AG04449 (cell line): ENCODE measurements around the gene RNU2-63P.

Experiments used
- CTCF ChIA-PET: fragments of 350-600 bp; formaldehyde crosslinking; extraction: SDS; loops from one replicate; lab custom pipeline; 2021; ENCODE audit warnings: antibody characterized with exemption; lab: Yijun Ruan, JAX
- POLR2A ChIA-PET: fragments of 400-600, 350-600 bp; formaldehyde crosslinking; extraction: SDS; loops from one replicate; lab custom pipeline; 2020; ENCODE audit warnings: antibody characterized with exemption, inconsistent platforms; lab: Yijun Ruan, JAX
- DNase-seq: peaks from one replicate; pipeline ENCODE4 v3.0.0-alpha.2; 2010; ENCODE audit warnings: low read depth, low spot score
- H3K4me3 ChIP-seq: 2 replicates; pipeline ENCODE4 v1.5.1; 2011; ENCODE audit warnings: low read depth, mild to moderate bottlenecking, control low read depth, low read length
- CTCF ChIP-seq: IDR thresholded peaks from one replicate; pipeline ENCODE4 v1.5.1; 2011; ENCODE audit warnings: mild to moderate bottlenecking, moderate library complexity, low read length, control low read depth, inconsistent platforms; ENCODE audit not compliant: insufficient read depth; ENCODE audit errors: missing control alignments

Gene RNU2-63P

DNA sequence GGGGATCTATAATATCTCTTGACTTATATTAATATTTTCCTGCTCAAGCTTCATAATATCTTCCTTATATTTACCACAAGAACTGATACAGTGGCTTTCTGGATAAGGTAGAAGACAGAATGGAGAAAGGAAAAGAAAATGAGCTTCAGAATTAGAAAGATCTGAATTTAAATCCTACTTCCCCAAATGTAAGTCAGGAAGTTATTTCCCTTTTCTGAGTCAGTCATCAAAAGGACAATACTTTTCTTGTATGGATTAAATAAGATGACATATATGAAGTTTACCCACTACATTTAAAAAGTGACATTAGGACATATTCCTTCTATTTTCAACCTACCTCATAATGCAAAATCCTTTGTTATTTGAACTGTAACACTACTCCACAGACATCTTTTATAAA, 20.3 kb upstream of the RNU2-63P start:
- no peak overlapping the region for H3K4me3 ChIP-seq
- TF ChIP-seq CTCF = no peak
- ChIA-PET CTCF (interaction anchor here (1.2 to 3.2 kb wide), 3 partner anchors 15 to 155 kb away, joined by 3 to 12 read pairs (median 5); no protein-coding TSS in a partner anchor), POLR2A (no interaction called here)
- DNase-seq = no peak

DNA sequence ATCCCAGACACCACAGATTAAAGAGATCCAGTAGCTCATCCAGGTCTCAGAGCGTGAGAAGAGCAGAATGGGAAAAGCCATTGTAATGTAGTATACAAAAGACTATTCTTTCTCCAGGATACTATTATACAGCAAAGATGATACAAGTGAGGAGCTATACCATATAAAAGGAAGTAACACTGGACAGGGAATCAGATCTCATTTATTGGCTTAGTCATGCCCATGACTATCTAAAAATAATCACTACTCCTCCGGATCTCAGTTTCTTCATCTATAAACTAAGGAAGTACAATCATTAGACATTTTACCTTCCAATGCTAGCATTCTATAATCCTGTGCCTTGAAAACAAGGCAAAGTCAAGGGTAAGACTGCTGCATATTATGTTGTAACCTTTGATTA, 19.8 kb upstream of the RNU2-63P start:
- TF ChIP-seq CTCF = no peak
- ChIA-PET CTCF (interaction anchor here (1.2 to 3.2 kb wide), 3 partner anchors 15 to 155 kb away, joined by 3 to 12 read pairs (median 5); no protein-coding TSS in a partner anchor), POLR2A (no interaction called here)
- DNase-seq = no peak
- H3K4me3 ChIP-seq = no peak overlapping the region

DNA sequence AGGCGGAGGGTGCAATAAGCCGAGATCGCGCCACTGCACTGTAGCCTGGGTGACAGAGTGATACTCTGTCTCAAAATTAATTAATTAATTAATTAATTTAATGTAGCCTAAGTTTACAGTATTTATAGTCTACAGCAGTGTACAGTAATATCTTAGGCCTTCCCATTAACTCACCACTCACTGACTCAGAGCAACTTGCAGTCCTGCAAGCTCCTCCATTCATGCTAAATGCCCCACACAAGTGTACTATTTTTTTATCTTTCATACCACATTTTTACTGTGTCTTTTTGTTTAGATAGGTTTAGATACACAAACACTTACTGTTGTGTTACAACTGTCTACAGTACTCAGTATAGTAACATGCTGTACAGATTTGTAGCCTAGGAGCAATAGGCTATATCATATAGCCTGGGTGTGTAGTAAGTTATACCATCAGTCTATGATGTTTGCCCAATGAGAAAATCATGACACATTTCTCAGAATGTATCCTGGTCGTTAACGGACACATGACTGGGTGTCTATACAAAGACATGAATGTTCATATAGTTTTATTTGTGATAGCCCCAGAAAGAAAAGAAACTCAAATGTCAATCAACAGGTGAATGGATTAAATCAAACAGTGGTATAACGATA, 15.8 kb upstream of the RNU2-63P start:
- DNase-seq = no peak
- no peak for TF ChIP-seq CTCF
- ChIA-PET POLR2A (no interaction called here), CTCF (interaction anchor here (0.9 kb wide), 1 partner anchor 28 kb away, joined by 4 read pairs; no protein-coding TSS in a partner anchor)
- H3K4me3 ChIP-seq = no peak overlapping the region

- ChIA-PET CTCF (no interaction called here), POLR2A (no interaction called here)
Observed at GRCh38 chr2:88028931-88029330, 12.6 kb upstream of the RNU2-63P start.

DNA sequence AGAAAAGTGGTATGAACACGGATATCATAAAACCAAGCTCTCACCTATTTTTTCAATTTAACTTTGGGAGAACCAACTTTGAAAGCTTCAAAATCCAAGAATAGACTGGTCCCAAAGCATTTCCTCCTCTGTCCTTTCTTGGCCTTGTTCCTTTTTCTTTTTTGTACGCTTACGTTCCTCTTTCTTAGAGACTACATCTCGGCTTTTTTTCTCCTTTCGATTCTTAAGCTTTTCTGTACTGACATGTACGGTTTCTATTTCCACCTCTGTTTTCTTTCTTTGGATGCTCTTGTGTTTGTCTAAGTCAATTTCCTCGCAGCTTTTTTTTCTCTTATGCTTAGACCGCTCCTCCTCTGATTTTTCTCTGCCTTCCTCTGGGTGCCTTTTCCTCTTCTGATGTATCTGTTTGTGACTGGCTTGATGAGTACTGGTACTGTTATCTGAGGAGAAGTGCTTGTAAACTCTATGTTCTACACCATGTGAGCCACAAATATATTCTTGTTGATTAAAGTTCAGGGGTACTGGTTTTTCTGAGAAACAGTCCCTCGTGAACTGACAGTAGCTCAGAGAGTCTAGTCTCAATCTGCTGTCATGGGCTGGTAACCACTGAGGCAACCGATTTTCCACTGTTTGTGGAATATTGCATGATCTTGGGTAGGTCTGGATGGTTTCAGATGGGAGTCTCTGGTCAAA, 11.5 kb upstream of the RNU2-63P start:
- no peak overlapping the region for H3K4me3 ChIP-seq
- DNase-seq = no peak
- no peak for TF ChIP-seq CTCF
- ChIA-PET POLR2A (no interaction called here), CTCF (interaction anchor here (0.9 kb wide), 1 partner anchor 10 kb away, joined by 4 read pairs; no protein-coding TSS in a partner anchor)

More at GRCh38 chr2:88028931-88029330, 12.6 kb upstream of the RNU2-63P start:
- no peak overlapping the region for H3K4me3 ChIP-seq
- no peak for TF ChIP-seq CTCF
- no peak for DNase-seq

GRCh38 chr2:88024509-88024908, 8.2 kb upstream of the RNU2-63P start:
- TF ChIP-seq CTCF = no peak
- no peak for DNase-seq
- H3K4me3 ChIP-seq = no peak overlapping the region
- ChIA-PET POLR2A (no interaction called here), CTCF (no interaction called here)
